ENCODE measurements around the gene KRT83.
A peak's percentile ranks its signal among the peaks of the same experiment; 100 is the strongest.
"Not testable (repeated sequence)": the region's sequence is repeated elsewhere in the genome, so short reads cannot be mapped to it uniquely, and the experiment has no call there.

Gene KRT83

DNA sequence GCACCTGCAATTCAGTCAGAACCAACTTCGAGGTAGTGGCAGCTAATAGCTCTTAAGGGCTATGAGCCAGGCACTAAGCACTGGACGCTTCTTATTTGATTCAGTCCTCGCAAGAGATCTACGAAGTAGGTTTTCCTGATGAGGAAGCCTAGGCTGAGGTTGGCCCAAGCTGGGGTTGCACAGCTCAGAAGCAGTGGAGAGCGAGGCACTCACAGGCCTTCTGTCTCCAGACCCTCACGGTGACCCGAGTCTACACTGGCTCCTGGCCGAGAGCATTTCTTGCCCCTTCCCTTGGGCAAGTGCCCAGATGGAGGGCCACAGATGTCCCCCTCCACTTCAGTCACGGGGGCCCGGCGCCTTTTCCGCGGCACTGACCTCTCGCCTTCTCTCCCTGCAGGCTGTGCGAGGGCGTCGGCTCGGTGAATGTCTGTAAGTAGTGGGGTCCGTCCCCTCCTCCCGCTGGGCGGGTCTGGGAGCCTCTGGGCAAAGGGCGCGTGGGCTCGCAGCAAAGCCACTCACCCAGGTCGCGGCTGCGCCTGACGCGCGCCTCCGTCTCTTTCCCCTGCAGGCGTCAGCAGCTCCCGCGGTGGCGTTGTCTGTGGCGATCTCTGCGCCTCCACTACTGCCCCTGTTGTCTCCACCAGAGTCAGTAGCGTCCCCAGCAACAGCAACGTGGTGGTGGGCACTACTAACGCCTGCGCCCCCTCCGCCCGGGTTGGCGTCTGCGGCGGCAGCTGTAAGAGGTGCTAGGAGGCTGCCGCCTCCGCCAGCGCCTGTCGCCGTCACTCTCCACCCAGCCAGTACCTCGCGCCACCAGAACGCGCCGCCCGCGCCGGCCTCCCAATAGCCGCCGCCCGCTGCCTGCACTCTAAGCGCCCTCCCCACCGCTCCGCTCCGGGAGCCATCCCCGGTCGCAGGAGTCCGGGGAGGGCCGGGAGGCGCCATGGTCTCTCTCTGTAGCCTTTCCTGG, 13.1 kb downstream of the KRT83 start:
- DNase-seq = peak; percentile 75

GRCh38 chr12:52306731-52307130, 14.5 kb downstream of the KRT83 start:
- no peak for DNase-seq

DNA sequence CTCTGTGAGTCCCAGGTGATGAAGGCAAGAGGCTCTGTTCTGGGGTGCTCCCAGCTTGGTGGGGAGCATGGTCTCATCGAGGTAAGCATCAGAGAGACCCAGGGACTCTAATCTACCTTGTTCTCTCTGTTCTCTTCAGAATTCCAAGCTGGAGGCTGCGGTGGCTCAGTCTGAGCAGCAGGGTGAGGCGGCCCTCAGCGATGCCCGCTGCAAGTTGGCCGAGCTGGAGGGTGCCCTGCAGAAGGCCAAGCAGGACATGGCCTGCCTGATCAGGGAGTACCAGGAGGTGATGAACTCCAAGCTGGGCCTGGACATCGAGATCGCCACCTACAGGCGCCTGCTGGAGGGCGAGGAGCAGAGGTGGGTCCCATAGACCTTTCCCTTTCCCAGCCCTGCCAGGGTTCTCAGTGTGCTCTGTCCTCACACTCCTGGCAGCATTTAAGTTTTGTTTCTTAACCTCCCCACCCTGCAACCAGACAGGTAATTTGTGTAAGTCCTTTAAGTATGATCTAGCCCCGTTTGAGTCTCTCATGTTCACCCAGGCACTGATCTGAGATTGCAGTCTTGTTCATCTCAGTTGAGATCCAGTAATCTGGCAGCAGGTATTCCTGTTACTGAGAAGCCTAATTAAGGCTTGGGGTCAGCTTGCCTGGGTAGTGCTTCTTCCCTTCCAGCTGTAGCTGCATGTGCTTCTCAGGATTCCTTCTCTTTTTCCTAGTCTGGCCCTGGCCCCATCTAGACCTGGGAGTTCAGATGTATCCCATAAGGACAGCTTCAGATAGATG, 15.1 kb downstream of the KRT83 start:
- DNase-seq = no peak

- DNase-seq = not testable (repeated sequence)
Observed at GRCh38 chr12:52304941-52305411, 16.2 kb downstream of the KRT83 start.

DNA sequence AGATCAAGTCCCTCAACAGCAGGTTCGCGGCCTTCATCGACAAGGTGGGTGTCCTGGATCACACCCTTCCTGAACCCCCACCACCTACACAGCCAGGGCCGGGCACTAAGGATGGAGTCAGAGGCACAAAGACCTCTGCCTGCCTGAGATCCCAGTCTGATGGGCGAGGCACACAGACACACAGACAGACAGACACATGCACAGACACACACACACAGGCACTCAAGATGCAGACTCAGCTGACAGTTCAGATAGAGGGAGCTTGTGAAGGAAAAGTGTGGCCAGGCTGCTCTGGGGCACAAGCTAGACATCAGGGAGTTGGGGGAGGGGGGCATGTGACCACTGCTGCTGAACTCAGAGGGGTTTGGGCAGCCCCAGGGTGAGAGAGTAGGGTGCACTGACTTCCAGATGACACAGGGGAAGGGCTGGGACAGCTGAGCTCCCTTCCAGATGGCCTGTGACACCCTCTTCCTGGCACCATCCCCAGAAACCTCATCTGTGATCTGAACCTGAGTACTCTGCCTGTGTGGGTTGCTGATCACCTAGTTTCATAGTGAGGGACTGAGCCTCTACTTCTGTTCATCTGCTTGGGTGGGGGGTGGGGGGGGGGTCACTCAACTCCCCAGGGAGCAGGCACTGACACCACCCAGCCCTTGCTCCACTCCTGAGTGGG, 18.8 kb downstream of the KRT83 start:
- DNase-seq = not testable (repeated sequence)

GRCh38 chr12:52301721-52302120, 19.5 kb downstream of the KRT83 start:
- not testable (repeated sequence) for DNase-seq

DNA sequence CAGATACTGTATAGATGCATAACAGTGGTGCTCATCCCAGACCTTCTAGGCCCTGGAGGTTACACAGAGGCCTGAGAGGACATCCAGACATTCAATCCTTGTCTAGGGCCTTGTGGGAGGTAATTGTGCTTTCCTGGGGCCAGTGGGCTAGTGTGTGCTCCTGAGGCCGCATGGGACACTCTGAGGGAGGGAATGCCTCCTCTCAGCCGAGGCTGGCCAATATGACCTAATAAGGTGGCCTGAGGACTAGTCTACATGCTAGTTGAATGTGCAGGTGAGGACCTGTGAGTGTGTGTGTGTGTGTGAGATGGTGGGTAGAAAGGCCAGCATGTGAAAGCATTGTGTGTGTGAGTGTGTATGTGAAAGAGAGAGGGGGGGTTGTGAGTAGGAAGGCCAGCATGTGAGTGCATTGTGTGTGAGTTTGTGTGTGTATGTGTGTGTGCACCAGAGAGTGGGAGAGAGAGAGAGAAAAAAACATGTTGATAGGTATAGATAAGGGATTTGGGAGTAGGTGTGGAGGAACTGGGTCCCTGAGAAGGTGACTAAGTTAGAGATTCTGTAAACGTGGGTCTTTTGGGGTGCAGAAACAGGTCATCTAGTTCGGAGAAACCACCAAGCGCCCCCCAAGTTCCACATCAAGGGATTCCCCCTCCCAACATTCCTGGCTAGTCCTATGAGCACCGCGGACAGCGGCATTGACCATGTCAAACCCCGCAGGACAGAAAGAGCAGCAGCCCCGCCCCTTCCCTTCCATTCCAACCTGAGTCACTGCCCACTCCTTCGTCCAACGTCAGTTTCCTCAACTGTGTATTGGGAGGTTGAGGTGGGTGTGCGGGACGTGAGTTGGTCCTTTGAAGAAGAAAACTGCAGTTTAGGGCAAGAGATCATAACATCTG, 20.2 kb downstream of the KRT83 start:
- DNase-seq = no peak

- no peak for DNase-seq
Observed at GRCh38 chr12:52298677-52299190, 22.5 kb downstream of the KRT83 start.

DNA sequence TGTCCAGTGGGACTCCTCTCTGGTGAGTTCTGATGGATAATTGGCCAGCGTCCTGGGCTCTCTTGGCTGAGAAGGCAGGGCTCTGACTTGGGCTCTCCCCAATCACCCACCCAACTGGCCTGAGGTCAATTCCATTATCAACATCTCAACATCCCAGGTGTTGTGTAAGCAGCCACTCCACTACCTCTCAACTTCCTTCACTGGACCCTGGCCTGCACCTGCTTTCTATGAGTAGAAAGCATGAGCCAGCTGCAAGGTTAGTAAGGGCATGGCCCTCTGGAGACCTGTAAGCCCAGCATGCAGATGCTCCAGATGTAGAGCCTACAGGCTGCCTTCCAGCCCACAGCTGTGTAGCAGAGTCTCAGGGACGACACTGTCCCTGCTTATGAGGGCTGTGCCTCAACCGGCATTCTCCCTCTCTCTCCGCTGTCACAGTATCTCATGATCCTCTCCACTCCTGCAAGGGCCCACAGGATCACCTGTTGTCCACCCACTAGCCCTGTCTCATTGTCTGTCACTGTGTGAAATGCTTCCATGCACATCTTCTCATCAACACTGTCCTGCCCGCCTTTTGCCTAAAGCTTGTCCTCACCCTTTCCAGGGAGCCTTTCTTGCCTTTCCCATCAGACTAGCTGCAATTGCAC, 24.5 kb downstream of the KRT83 start:
- no peak for DNase-seq

GRCh38 chr12:52295663-52296062, 25.5 kb downstream of the KRT83 start:
- no peak for DNase-seq

DNA sequence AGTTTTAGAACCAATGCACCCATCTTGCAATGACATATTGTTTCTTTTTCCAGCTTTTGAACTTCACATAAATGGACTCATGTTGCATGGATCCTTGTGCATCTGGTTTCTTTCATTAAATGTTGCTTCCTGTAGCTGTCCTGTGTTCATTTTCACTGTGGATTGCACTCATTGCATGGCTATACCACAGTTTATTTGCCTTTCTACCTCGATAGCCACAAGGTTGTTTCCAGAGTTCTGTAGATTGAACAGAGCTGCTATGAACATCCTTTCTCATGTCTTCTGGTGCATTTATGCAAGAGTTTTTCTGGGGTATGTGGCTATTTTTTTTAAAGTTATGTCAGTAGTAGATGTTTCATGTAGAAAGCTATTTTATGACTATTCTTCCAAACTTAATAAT, 26.4 kb downstream of the KRT83 start:
- DNase-seq = no peak

GRCh38 chr12:52293926-52294325, 27.3 kb downstream of the KRT83 start:
- DNase-seq = no peak

- no peak for DNase-seq
Observed at GRCh38 chr12:52291267-52291935, 29.8 kb downstream of the KRT83 start, which contains the start of gene KRT81. KRT81 (minus strand) TSS chr12:52291534; CDS start chr12:52291465, 69 bp downstream.

GRCh38 chr12:52290483-52291134, 30.6 kb downstream of the KRT83 start:
- not testable (repeated sequence) for DNase-seq

DNA sequence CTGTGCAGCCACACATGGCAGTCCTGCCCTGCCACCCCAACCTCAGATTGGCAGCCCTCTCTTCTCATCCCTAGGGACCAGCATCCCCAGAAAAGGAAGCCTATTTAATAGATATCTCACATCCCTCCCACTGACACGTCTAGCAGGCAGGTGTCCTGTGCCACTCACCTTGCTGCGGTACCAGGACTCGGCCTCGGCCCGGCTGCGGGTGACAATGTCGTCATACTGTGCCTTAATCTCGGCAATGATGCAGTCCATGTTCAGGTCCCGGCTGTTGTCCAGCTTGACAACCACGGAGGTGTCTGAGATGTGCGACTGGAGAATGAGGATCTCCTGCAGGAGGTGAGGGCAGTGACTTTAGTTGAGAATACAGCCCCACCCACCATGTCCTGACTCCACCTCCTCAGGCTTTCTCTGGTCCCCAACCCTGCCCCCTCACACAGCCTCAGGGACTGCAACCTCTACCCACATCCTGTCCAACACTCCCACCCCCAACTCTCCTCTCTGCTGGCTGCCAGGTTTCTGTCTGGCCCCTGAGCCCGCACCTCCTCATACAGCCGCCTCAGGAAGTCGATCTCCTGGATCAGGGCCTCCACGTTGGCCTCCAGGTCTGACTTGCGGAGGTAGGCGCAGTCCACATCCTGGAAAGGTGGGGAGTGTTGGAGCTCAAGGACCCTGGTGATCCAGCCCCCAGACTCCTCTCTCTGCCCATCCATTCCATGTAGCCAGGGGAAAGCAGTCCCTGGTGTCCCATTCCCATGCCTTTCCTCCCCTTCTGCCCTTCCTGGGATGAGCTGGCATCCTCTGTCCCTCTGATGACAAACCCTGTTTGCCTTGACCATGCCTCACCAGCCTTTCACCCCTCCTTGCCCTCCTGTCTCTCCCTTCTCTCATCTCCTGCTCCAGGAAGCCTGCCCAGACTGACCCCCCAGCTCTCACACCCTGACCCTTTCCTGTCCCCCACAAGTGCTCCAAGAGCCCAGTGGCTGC, 33.1 kb downstream of the KRT83 start:
- not testable (repeated sequence) for DNase-seq

DNA sequence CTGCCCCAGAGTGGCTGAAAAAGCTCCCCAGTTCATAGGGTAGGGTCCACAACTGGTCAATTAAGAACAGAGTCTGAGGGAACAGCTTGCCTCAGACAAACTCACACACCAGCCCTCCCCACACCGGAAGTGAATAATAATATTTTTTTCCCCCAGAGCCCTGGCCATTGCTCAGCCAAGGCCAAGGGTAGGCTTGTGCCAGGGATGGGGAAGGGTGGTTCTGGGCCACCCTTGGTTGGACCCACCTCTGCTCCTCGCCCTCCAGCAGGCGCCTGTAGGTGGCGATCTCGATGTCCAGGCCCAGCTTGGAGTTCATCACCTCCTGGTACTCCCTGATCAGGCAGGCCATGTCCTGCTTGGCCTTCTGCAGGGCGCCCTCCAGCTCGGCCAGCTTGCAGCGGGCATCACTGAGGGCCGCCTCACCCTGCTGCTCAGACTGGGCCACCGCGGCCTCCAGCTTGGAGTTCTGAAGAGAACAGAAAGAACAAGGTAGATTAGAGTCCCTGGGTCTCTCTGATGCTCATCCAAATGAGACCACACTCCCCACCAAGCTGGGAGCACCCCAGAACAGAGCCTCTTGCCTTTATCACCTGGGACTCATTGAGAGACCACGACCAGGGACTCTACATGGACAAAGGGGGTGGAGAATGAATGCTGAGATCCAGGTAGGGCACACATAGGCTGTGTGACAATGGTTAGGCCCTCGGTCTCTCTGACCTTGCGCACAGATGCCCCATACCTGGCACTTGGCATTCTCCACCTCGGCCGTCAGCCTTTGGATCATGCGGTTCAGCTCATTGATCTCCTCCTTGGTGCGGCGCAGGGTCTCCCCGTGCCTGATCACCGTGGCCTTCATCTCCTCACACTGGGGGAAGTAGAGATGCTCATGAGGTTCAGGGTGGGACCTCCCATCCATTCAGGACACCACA, 34.1 kb downstream of the KRT83 start:
- DNase-seq = not testable (repeated sequence)

GRCh38 chr12:52285851-52286530, 35.2 kb downstream of the KRT83 start:
- DNase-seq = no peak

All from left hindlimb (tissue), 1 donor.